SK-N-SH treated with all-trans-retinoic acid at 6 μM for 48 hours (cell line): ENCODE data around the gene SUCO.

Experiments used
- ATAC-seq: fragments of 200-7000 bp; cut with Tn5 transposase; 3 replicates; pipeline ENCODE4 v1.9.1; 2020; ENCODE audit warnings: mild to moderate bottlenecking, moderate library complexity
- ARNTL ChIP-seq: fragments of 450-650 bp; formaldehyde crosslinking; IDR thresholded peaks from 2 replicates; pipeline ENCODE4 v1.5.0; 2020; ENCODE audit warnings: low read depth, mild to moderate bottlenecking, moderate library complexity, borderline replicate concordance
- BACH2 ChIP-seq: fragments of 250-450 bp; sonication (Bioruptor Pico); IDR thresholded peaks from 2 replicates; pipeline ENCODE4 v1.9.0; 2021; ENCODE audit warnings: mild to moderate bottlenecking, borderline replicate concordance
- CSDC2 ChIP-seq: fragments of 250-450 bp; sonication (Bioruptor Pico); IDR thresholded peaks from 2 replicates; pipeline ENCODE4 v1.5.0; 2020; ENCODE audit warnings: mild to moderate bottlenecking, moderate library complexity
- CSRNP3 ChIP-seq: fragments of 250-450 bp; sonication (Bioruptor Pico); IDR thresholded peaks from 2 replicates; pipeline ENCODE4 v1.5.1; 2021; ENCODE audit warnings: mild to moderate bottlenecking, moderate library complexity
- ESRRG ChIP-seq: fragments of 250-450 bp; sonication (Bioruptor Pico); IDR thresholded peaks from 2 replicates; pipeline ENCODE4 v1.6.1; 2021; ENCODE audit warnings: mild to moderate bottlenecking
- ISL1 ChIP-seq: fragments of 250-450 bp; sonication (Bioruptor Pico); IDR thresholded peaks from 2 replicates; pipeline ENCODE4 v2.1.2; 2022; ENCODE audit warnings: mild to moderate bottlenecking, moderate library complexity
- OSR1 ChIP-seq: fragments of 250-450 bp; sonication (Bioruptor Pico); IDR thresholded peaks from 2 replicates; pipeline ENCODE4 v1.8.0; 2022; ENCODE audit warnings: moderate library complexity, mild to moderate bottlenecking, inconsistent platforms
- POU6F1 ChIP-seq: fragments of 250-450 bp; sonication (Bioruptor Pico); IDR thresholded peaks from 2 replicates; pipeline ENCODE4 v1.8.0; 2021; ENCODE audit warnings: low read depth, mild to moderate bottlenecking, moderate library complexity, borderline replicate concordance
- PPARA ChIP-seq: fragments of 250-450 bp; sonication (Bioruptor Pico); IDR thresholded peaks from 2 replicates; pipeline ENCODE4 v1.5.0; 2020; ENCODE audit warnings: mild to moderate bottlenecking, borderline replicate concordance
- RARB ChIP-seq: fragments of 250-450 bp; sonication (Bioruptor Pico); IDR thresholded peaks from 2 replicates; pipeline ENCODE4 v1.8.0; 2021; ENCODE audit warnings: mild to moderate bottlenecking, moderate library complexity
- SNAI2 ChIP-seq: fragments of 250-450 bp; sonication (Bioruptor Pico); IDR thresholded peaks from 2 replicates; pipeline ENCODE4 v1.5.0; 2020; ENCODE audit warnings: mild to moderate bottlenecking, moderate library complexity
- TCF4 ChIP-seq: fragments of 250-450 bp; sonication (Bioruptor Pico); IDR thresholded peaks from 2 replicates; pipeline ENCODE4 v1.8.0; 2021; ENCODE audit warnings: mild to moderate bottlenecking, moderate library complexity, borderline replicate concordance
- TSHZ2 ChIP-seq: fragments of 250-450 bp; sonication (Bioruptor Pico); IDR thresholded peaks from 2 replicates; pipeline ENCODE4 v1.5.0; 2020; ENCODE audit warnings: mild to moderate bottlenecking, moderate library complexity
- ZFP30 ChIP-seq: fragments of 450-650 bp; formaldehyde crosslinking; IDR thresholded peaks from 2 replicates; pipeline ENCODE4 v1.5.0; 2022; ENCODE audit warnings: mild to moderate bottlenecking, moderate library complexity
- ZNF565 ChIP-seq: fragments of 450-650 bp; formaldehyde crosslinking; conservative IDR thresholded peaks from 2 replicates; pipeline ENCODE4 v1.5.0; 2020; ENCODE audit warnings: low read depth, mild to moderate bottlenecking, moderate library complexity
- ZNF70 ChIP-seq: fragments of 450-650 bp; formaldehyde crosslinking; IDR thresholded peaks from 2 replicates; pipeline ENCODE4 v1.5.0; 2020; ENCODE audit warnings: mild to moderate bottlenecking, moderate library complexity

The SUCO gene

GRCh38 chr1:172574080-172574479, 41.1 kb downstream of the SUCO start:
- no peak for TF ChIP-seq ZFP30
- no peak for TF ChIP-seq ZNF565 (CRISPR knock-in tag)
- TF ChIP-seq CSDC2: no peak
- TF ChIP-seq BACH2 (CRISPR knock-in tag): no peak
- no peak for TF ChIP-seq ISL1 (CRISPR knock-in tag)
- TF ChIP-seq TSHZ2 (CRISPR knock-in tag): no peak
- TF ChIP-seq PPARA: no peak
- TF ChIP-seq OSR1 (CRISPR knock-in tag): no peak
- no peak for TF ChIP-seq SNAI2 (CRISPR knock-in tag)
- TF ChIP-seq CSRNP3: no peak
- no peak for TF ChIP-seq POU6F1 (CRISPR knock-in tag)
- TF ChIP-seq ESRRG: no peak
- ATAC-seq: no peak

- TF ChIP-seq TCF4 (CRISPR knock-in tag): no peak
- TF ChIP-seq ZNF70 (CRISPR knock-in tag): no peak
- TF ChIP-seq BACH2 (CRISPR knock-in tag): no peak
- TF ChIP-seq SNAI2 (CRISPR knock-in tag): no peak
- no peak for TF ChIP-seq CSRNP3
- TF ChIP-seq RARB (CRISPR knock-in tag): no peak
- no peak for TF ChIP-seq OSR1 (CRISPR knock-in tag)
- no peak for TF ChIP-seq ZFP30
- no peak for TF ChIP-seq ARNTL
- no peak for ATAC-seq
Observed at GRCh38 chr1:172578586-172578985, 45.6 kb downstream of the SUCO start.

GRCh38 chr1:172581273-172581672, 48.3 kb downstream of the SUCO start:
- no peak for ATAC-seq
- TF ChIP-seq OSR1 (CRISPR knock-in tag): no peak

GRCh38 chr1:172581779-172582178, 48.8 kb downstream of the SUCO start:
- no peak for TF ChIP-seq SNAI2 (CRISPR knock-in tag)
- ATAC-seq: no peak

- ATAC-seq: no peak
- TF ChIP-seq POU6F1 (CRISPR knock-in tag) (no peak), TSHZ2 (CRISPR knock-in tag) (no peak), ISL1 (CRISPR knock-in tag) (no peak)
- TF ChIP-seq, all 23 proteins: peak for 0
Observed at GRCh38 chr1:172582889-172583288, 49.9 kb downstream of the SUCO start.
